ENCODE measurements around the gene NCAPH2.

DNA sequence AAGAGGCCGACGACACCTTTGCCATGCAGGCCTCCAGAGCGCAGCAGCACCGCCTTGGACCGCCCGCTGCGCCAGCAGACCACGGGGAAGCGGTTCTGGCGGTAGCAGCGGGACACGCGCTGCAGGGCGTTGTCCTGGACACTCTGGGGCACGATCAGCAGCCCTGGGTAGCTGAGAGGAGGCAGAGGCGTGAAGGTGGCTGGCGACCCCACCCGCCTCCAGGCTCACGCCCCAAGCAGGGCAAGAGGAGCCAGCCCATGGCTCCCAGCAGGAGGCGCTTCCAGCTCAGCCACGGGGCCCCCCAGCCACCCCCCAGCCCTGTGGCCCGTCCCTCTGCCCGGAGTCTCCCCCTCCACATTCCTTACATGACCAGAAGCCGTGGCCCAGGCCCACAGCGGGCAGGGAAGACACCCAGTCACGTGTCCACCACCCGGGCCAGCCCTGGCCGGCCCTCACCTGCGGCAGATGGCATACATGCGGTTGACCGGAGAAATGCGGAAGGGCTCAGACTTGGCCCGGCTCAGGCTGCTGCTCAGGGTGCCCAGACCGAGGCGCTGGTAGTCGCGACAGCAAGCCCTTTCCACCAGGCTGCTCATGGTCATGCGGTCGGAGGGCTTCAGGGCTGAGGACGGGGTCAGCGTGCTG, 48.4 kb upstream of the NCAPH2 start:
- no peak for TF ChIP-seq EZH2phosphoT487 (IDR thresholded peaks at IDR 0.05; ENCODE audit: low read depth)
- TF ChIP-seq, protein P1, sequence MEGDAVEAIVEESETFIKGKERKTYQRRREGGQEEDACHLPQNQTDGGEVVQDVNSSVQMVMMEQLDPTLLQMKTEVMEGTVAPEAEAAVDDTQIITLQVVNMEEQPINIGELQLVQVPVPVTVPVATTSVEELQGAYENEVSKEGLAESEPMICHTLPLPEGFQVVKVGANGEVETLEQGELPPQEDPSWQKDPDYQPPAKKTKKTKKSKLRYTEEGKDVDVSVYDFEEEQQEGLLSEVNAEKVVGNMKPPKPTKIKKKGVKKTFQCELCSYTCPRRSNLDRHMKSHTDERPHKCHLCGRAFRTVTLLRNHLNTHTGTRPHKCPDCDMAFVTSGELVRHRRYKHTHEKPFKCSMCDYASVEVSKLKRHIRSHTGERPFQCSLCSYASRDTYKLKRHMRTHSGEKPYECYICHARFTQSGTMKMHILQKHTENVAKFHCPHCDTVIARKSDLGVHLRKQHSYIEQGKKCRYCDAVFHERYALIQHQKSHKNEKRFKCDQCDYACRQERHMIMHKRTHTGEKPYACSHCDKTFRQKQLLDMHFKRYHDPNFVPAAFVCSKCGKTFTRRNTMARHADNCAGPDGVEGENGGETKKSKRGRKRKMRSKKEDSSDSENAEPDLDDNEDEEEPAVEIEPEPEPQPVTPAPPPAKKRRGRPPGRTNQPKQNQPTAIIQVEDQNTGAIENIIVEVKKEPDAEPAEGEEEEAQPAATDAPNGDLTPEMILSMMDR (IDR thresholded peaks at IDR 0.05; ENCODE audit: low read depth, low read length) = no peak
